SKM-1 treated with dmso at 0.1 percent for 144 hours (cell line): ENCODE results near the gene CEMIP2.

Experiments used
- DNase-seq: peaks from one replicate; lab custom pipeline; 2025; ENCODE audit not compliant: unreplicated experiment; lab: John Stamatoyannopoulos, UW

CEMIP2 gene

DNA sequence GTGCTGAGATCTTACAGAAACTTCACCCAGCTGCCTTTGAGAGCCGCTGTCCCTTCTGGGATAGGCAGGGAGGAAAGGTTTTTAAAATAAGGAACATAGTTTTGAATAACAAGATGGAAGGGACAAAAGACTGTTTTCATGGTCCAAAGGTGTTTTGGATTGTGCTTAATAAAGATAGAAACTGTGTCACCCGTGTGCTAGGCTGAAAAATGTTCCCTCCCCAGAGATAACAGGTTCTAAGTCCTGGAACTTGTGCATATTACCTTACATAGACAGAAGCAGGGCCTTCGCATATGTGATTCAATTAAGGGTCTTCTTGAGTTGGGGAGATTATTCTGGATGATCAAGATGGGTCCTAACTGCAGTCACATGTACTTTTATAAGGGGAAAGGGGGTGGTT is 1.9 kb upstream of the CEMIP2 start:
- DNase-seq = no peak

DNA sequence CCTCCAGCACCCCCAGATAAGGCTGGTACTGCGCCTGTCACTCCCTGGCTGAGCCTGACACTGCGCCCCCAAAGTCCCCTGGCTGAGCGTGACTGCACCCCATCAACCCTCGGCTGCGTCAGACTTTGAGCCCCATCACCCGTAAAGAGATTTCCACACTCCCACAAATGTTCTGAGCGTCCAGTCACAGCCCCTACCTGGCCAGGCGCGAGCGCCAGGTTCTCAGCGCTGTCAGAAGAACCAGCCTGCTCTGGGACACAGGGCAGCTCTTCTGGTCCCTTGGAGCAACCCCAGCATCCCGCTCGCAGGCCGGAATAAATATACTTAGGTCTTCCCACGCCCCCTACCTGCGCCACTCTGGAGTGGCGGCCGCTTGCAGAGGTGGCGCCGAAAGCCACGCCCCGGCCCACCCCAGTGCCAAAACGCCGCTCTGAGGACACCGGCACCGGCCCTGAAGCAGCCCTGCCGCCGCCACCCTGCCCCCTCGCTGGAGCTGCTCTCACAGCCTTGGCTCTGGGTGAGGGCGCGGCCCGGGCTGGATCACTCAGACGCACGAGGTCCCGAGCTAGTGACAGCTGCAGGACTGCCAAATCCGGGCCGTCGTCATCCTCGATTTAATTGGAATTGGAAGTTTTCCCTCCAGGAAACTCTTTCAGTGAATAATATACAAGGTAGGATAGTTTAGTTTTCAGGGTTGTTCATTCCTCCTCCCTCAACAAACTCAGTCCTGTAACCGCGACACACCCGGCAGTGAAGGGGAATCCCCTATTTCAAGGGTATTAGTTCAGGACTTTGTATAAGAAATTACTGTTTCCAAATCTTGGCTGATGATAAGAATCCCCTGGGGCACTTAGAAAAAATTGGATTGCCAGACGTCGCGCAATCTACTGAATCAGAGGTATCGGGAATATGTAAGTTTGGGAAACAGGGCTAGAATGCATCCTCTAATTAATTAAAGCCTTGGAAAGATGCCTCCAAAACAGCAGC is 1.2 kb upstream of the CEMIP2 start:
- DNase-seq = peak; percentile 1

DNA sequence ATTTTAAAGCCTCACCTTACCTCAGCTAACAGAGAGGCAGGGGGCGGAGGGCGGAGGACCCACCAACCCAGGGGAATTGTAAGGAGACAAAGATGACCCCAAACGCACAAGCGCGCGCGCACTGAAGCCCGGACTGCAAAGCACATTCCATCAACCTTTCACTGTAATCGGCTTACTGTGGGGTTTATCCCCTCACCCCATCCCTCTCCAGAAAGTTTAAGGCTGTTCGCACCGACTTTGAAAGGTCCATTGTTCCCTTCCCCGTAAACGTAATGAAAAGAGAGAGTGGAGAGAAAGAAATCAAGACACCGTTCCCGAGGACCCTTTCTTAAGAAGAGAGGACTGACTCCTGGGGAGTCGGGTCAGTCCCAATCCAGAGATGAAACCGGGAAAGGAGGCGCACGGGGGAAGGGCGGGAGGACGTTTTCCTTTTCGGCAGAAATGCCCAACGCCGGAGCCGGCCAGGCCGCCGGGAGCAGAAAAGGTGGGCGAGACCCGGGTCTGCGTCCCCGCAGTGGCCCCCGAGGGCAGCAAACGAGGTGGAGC is 464 bp downstream of the CEMIP2 start:
- DNase-seq = no peak

DNA sequence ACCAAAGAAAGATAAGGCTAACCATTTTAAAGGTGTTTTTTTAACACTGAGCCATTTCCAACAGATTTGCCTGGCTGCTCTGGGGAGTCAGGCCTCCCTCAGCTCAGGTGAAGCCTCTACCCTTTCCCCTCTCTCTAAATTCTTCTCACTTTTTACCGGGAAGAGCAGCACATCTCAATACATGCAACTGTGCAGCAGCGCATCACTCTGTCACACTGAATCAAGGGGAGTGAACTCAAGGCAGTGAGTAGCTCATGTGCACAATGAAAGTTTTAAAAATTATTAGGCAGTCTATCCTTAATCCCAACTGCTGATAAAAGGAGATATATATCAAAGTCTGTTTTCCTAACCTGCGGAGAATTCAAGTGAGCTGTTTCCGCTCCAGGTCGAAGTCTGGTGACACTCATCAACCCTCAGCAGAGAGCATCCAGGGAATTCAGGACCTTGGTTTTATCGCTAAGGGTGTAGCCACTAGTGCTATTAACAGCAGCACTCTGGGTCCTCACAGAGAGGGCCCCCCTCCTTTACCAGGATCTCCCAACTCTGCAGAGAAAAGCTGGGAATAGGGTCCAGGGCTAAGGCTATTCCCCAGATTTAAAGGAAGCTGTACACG is 1.0 kb downstream of the CEMIP2 start:
- no peak for DNase-seq

DNA sequence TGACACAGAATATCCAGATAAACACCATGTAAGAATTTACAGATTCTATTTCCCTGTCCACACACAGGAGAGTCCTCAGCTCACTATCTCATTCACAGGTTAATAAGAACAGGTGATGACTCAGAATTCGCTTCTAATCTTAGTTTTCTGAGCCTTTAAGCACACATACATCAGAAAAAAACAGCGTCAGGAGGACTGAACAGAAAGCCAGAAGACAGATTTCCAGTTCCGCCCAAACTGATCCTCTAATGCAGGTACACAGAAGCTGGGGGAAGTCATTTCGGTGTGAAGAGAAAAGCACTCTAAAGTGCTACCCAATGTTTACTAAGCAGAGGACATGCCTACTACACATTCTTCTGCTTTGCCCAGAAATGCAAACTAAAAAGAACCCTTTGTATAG is 1.6 kb downstream of the CEMIP2 start:
- DNase-seq = no peak

DNA sequence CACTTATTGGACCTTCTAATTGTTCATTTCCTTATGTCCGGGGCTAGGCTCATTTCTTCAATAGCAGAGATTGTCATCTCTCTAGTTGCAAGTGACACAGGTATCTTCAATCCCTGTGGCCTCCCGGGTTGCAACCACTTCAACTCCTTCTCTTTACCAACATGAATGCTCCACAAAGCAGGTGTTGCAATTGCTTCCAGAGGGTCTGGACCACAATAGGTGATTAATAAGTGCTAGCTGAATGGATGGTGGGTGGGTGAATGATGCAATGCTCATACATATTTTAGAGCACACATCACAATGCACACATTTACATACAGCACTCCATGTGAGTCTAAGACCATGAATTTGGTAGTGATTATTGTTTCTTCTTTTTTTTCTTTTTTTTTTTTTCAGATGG is 2.6 kb downstream of the CEMIP2 start:
- no peak for DNase-seq

DNA sequence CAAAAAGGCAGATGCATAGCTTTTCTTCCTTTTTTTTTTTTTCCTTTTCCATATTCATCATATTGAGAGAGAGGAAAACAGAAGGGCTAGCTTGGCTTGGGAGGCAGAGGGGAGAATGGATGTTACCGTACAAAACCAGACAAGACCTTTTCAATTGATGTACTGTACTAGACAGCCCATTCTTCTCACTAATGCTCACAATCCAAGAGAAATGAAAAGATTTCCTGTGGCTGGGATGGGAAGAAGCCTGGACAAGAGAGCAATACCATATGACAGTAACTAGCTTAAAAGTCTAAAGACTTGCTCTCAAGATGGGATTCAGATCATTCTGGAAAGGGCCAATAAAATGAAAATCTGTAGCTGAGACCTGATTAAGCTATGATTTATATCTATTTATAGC is 3.4 kb downstream of the CEMIP2 start:
- DNase-seq = no peak

DNA sequence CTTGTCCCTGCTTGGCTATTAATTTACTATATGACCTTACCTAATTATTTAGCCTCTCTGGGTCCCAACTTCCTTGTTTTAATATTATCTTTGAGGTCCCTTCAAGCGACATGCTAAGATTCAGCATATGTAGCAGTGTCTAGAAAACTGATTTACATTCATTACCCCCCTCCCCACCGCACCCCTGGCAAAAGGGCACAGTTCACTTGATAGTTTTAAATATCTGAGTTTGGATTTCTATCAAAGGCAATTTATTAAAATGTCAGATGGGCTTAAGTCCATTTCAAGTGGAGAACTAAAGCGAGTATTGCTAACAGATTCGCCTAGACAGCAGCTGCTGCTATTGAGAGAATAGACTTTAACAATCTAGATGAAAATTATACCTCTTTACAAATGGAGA is 3.9 kb downstream of the CEMIP2 start:
- DNase-seq = no peak

DNA sequence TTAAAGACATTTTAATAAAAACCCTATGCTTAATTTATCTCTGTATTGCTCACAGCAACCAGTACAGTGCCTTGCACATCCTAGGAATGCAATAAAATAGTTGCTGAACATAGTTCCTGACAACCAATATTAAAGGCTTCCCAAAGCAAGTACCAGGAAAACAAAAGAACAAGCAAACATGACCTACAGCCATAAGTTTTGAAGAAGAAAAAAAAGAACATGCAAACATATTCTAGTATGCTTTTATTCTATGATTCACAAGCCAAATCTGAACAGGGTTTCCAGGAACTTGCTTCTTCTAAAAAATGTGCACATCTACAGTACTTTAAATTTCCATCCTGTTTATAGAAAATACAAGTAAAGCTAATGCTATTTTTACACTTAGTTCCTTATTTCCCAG is 4.5 kb downstream of the CEMIP2 start:
- DNase-seq = no peak

DNA sequence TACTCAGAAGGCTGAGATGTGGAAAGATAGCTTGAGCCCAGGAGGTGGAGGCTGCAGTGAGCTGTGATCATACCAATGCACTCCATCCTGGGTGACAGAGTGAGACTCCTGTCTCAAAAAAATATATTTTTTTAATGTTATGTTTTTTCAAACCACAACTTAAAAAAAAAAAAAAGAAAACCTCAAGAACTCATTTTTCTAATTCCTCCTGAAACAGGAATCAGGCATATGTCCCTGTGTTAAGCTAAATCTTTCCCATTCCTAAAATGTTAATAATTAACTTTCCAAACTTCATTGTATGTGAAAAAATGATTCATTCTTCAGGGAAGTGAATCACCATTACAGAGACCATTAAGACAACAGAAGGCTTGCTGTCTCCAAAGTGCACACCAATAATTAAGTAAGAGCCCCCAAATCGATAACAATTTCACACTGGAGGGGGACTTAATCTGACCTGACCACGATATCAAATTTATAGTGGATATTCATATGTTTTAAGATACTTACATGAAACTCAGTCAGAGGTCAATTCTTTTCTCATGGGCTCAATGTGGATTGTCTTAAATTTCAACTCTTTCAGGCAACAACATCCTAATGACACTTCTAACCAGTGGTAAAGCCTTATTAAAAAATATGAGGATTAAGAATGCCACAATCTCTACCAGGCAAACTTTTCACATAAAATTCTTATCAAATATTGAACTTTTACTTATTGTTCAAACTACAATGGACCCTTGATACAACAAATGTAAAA is 5.2 kb downstream of the CEMIP2 start:
- DNase-seq = no peak

DNA sequence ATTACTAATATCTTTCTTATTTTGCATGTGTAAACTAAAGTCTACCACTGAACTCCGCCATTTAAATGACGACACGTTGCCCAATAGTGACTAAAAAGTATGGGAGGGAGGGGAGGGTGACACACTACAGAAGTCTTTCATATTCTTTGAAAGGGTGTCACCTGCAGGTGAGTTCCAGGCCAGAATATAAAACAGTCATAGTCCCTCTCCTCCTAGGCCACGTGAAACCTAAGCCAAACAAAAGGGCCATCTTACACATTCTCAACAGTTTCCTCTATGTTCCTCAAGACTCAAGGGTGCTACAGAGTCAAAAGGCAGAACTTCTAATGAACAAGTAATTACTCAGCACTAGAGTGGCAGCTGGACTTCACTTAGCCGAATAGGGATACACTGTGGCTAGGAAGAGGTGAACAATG is 6.4 kb downstream of the CEMIP2 start:
- no peak for DNase-seq

DNA sequence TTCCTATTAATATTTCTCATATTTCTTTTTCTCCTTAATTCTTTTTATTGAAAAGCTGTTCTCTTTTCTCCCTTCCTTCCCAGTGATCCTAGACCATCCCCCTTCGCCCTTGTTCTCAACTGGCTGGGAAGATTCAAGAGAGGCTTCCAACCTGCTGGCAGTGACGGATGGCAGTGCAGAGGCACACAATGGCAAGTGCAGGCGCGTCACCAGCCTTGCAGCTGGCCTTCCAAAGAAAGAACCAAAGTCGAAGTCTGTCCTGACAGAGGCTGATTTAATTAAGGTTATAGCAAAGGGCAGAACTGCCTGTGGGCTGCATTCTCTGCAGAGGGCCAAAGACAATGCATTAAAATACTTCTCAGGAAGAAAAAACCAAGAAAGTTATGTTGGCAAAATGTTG is 7.4 kb downstream of the CEMIP2 start:
- no peak for DNase-seq

DNA sequence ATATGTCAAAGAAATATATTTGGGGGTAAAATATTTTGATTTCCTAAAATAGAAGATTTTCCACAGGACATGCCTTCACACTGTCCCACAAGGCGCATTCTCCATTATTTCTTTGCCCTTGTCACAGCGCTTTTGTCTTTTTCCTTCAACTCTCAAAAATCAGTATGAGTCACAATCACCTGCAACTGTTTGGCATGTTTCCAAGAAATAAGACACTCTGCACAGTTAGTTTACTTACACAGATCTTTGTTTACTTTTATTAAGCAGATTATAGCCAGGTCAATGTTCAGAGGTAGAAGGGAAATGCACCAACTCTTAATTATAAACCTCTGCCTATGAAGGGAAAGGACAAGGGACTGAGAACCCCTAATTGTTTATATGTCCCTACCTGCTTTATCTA is 9.5 kb downstream of the CEMIP2 start:
- DNase-seq = no peak

DNA sequence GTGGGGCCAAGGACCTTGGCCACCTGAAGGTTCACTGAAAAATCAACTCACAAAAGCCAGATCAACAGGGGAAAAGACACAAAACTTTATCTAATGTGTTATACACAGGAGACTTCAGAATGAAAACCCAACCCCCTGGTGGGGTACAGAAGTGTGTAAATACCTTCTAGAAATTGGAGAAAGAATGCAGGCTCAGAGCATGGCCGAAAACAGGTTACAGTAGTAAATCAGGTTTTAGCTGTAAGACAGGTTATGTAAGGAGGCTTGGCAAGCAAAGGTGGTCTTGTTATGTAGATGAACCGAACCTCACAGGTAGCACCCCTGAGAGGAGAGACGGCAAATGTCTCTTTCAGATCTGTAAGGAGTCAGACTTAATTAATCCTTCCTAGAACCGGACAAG is 10.0 kb downstream of the CEMIP2 start:
- DNase-seq = no peak

DNA sequence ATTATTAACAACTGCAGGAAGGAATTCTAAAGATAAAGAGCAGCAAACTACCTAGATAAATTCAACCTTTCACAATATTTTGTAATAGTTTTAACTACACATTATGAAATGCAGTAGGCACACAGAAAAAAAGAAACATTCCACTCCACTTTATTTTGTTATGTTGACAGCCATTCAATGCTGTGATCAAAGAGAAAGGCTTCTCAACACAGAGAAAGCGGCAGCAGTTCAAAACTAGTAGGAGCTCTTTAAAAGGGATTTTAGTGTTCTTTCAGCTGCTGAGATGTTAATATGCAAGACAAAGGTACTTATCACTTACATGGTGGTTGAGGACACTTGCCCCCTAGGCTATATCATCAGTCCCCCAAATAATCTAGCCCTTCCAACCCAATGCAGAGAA is 11.6 kb downstream of the CEMIP2 start:
- no peak for DNase-seq

DNA sequence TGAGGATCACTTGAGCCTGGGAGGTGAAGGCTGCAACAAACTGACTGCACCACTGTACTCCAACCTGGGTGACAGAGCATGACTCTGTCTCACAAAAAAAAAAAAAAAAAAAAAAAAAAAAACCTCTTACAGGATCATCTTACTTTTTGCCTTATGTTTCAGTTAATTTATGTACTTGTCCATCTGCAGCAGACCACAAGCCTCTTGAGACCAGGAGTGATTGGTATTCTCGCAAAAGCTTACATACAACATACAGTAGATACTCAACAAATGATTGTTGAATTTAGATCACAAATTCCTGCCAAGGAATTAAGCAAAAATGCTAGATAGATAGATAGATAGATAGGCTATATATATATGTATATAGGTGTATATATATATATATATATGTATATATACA is 12.4 kb downstream of the CEMIP2 start:
- no peak for DNase-seq

DNA sequence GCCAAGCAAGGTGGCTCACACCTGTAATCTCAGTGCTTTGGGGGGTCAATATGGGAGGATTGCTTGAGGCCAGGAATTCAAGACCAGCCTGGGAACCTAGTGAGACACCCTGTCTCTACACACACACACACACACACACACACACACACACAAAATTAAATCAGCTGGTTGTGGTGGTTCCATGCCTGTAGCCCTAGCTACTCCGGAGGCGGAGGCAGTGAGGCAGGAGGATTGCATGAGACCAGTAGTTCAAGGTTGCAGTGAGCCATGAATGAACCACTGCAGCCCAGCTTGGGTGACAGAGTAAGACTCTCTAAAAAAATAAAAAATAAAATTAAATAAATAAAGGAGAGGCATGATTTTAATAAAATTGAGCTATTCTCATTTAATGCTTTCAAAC is 13.1 kb downstream of the CEMIP2 start:
- no peak for DNase-seq

DNA sequence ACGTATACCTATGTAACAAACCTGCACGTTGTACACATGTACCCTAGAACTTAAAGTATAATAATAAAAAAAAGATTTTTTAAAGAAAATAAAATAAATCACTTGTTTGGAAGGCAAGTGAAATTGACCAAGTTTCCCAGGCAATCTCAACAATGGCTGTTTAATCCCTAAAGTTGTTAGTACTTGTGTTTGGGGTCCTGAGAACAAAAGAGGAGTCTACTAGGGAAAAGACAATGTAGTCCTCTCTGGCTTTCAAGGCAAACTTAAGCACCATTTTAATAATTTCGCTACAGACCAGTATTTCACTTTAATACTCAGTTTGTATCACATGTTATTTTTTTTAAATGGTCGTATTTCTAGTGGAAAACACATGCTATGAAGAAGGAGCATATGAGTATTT is 14.2 kb downstream of the CEMIP2 start:
- no peak for DNase-seq

DNA sequence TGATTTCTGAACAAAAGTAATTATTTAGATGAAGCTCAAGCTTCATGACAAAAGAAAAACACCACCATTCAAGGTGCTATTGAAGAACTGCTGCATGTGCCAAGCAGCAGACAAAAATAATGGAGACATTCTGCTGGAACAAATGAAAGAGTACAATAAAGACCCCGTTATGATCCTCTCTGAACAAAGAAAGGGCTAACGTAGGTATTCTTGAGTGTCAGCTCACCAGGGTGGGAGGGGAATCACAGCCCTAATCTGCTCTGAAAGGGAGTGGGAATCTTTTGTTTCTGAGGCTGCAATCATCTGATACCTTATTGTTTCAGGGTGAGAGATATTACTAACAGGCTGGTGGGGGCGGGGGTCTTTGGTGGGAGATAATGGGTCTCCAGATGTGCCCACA is 15.4 kb downstream of the CEMIP2 start:
- no peak for DNase-seq

DNA sequence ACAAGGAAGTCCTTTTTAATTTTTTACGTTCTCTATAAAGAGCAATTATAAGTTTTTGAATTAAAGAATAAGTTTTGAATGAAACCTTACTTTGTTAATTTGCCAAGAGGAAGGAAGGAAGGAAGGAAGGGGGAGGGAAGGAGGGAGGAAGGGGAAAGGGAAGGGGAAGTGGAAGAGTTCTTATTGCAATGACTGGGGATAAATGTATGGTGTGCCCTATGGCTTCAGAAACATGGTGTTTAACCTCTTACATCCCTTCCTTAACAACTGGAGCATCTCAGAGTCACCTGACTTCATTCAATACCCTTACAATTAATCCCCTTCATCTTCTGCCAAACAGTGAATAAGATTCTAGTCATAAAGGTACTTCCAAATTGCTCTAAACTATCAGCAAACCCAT is 16.0 kb downstream of the CEMIP2 start:
- DNase-seq = no peak

DNA sequence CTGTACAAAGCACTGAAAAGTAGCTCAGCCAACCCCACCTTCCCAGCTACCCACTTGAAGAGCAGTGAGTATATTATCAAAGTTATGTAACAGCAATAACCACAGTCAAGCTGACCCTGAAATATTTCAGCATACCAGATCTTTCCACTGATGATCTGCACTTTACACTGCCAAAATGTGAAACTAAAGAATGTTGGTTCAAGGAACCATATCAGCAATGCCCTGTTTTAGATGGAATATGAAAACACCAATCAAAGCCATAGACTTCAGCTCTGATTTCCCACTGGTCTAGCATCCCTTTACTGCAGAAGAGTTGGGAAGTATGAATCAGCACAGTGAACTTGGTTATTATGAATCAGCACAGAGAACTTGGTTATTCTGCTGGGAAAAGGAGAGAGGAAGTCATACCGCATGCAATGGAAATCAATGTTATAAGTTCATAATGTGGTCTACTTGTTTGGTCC is 20.0 kb downstream of the CEMIP2 start:
- DNase-seq = peak; percentile 6
